Stimulated activated naive CD8-positive, alpha-beta T cell treated with anti-CD3 and anti-CD28 coated beads, Interleukin-15, Interleukin-2, amounts not matched to agents 100 ng/mL and 50 ng/mL, for 24 hours (primary cell): ENCODE data around the gene UBE2K.
"Not testable (repeated sequence)": the region's sequence is repeated elsewhere in the genome, so short reads cannot be mapped to it uniquely, and the experiment has no call there.

ENCODE experiments used
- H3K27ac Mint-ChIP-seq: one replicate; pipeline ENCODE4 v1.8.0; 2021; ENCODE audit warnings: mild to moderate bottlenecking, mixed read lengths
- H3K27me3 Mint-ChIP-seq: one replicate; pipeline ENCODE4 v1.8.0; 2021; ENCODE audit warnings: mixed read lengths
- H3K36me3 Mint-ChIP-seq: one replicate; pipeline ENCODE4 v1.8.0; 2021; ENCODE audit warnings: low read depth, mixed read lengths
- H3K4me1 Mint-ChIP-seq: one replicate; pipeline ENCODE4 v1.8.0; 2021; ENCODE audit warnings: low read depth, mixed read lengths
- H3K4me3 Mint-ChIP-seq: one replicate; pipeline ENCODE4 v1.8.0; 2021; ENCODE audit warnings: mild to moderate bottlenecking, mixed read lengths
- H3K9me3 Mint-ChIP-seq: one replicate; pipeline ENCODE4 v1.8.0; 2021; ENCODE audit warnings: mixed read lengths

The UBE2K gene

DNA sequence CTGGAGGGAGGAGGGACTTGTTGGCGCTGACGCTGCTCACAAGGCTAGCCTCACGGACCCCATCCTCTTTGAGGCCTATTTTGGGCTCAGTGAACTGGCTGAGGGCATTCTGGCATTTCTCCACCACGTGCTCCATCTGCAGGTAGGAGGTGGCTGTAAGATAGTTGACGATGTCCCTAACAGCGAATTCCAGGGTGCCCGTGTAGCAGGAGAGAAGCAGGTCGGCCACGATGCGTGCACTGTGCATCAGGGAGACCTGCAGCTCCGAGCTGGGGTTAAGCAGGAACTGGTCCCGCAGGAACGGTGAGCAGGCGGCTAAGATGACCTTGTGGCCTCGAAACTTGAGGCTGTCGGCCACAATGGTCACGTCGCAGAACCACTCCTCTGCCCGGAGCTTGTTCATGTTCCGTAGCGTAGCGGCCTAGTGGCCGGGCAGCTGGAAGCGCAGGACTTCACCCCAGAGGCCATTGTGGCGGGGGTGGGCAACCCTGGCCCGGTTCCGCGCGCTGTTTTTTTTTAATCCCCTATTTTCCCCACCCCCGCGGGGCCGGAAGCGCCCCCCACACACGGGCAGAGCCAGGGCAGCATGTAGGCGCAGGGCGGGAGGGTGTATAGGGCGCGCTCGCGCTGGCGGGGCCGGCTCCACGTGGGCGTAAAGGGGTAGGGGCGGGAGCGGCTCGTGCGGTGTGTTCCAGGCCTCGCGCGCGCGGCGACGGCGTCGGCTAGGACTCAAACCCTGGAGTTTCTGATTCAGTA lies 73.2 kb downstream of the UBE2K start:
- Mint-ChIP-seq H3K27ac (no peak overlapping the region), H3K4me3 (no peak overlapping the region), H3K36me3 (peaks cover 35% of the 10 kb centered on the region), H3K4me1 (no peaks in the 10 kb centered on the region), H3K27me3 (no peaks in the 10 kb centered on the region), H3K9me3 (no peaks in the 10 kb centered on the region)

DNA sequence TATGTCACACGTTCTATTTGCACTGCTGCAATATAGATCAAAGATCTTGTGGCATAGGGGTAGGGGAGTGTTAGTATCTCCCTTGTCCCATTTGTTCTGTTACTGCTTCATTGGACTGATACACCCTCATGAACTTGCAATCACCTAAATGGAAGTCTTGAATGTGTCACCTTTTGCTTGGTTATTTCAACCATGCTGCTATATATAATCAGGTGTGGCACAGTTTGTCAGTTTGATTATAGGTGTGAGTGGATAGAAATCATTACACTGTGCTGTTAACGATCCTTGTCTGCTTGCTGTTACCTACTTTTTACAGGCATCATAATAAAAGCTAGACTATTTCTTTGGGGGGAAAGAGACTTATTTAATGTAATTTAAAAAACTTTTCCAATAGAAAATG lies 84.1 kb downstream of the UBE2K start:
- not testable (repeated sequence) for H3K27ac Mint-ChIP-seq, H3K27me3 Mint-ChIP-seq, H3K4me3 Mint-ChIP-seq, H3K4me1 Mint-ChIP-seq, H3K9me3 Mint-ChIP-seq
- peaks cover 28% of the 10 kb centered on the region for H3K36me3 Mint-ChIP-seq

DNA sequence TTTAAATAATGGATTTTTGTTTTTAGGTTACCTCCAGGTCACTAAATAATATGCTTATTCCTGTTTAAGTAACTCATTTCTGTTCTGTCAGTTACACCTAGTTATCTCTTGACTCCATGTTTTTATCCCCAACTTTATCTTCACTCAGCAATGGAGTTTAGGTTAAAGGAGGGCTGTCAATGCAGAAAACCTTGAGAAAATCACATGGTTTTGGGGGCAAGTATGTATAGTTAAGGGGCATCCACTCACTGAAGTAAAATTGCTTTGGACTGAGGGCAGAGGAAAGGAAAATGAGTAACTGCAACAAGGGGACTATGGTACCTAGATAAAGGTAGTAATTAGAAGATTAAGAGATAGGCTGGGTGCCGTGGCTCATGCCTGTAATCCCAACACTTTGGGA lies 87.1 kb downstream of the UBE2K start:
- Mint-ChIP-seq H3K27ac (no peak overlapping the region), H3K36me3 (peaks cover 7% of the 10 kb centered on the region), H3K9me3 (no peaks in the 10 kb centered on the region), H3K27me3 (no peaks in the 10 kb centered on the region), H3K4me1 (peaks cover 4% of the 10 kb centered on the region), H3K4me3 (no peak overlapping the region)

DNA sequence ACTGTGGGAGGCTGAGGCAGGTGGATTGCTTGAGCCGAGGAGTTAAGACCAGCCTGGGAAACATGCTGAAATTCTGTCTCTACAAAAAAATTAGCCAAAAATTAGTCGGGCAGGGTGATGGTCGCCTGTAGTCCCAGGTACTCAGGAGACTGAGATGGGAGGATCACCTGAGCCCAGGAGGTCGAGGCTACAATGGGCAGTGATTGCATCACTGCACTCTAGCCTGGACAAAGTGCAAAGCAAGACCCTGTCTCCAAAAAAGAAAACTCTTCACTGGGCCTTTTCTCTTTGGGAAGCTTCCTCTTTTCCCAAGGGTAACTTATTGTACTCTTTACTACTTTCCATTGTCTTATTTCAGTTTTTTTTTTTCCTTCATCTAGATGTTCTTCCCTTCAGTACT lies 88.9 kb downstream of the UBE2K start:
- H3K4me1 Mint-ChIP-seq = no peaks in the 10 kb centered on the region
- H3K27me3 Mint-ChIP-seq = no peaks in the 10 kb centered on the region
- no peaks in the 10 kb centered on the region for H3K9me3 Mint-ChIP-seq
- H3K4me3 Mint-ChIP-seq = no peak overlapping the region
- H3K27ac Mint-ChIP-seq = no peak overlapping the region
- H3K36me3 Mint-ChIP-seq = no peaks in the 10 kb centered on the region

DNA sequence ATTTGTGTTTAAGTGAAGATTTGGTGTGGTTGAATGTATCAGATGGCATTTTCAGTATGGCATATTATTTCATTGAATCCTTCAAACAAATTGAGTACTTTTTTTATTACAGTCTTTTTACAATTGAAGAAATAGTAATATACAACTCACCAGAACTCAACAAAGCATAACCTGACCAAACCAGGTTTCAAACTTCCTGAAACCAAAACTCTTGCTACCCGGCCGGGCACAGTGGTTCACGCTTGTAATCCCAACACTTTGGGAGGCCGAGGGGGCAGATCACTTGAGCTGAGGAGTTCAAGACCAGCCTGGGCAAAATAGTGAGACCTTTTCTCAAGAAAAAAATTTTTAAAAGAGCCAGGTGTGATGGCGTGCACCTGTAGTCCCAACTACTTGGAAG lies 94.2 kb downstream of the UBE2K start:
- Mint-ChIP-seq H3K36me3 (no peaks in the 10 kb centered on the region), H3K4me3 (no peak overlapping the region), H3K4me1 (no peaks in the 10 kb centered on the region), H3K27ac (no peak overlapping the region), H3K9me3 (no peaks in the 10 kb centered on the region), H3K27me3 (no peaks in the 10 kb centered on the region)

DNA sequence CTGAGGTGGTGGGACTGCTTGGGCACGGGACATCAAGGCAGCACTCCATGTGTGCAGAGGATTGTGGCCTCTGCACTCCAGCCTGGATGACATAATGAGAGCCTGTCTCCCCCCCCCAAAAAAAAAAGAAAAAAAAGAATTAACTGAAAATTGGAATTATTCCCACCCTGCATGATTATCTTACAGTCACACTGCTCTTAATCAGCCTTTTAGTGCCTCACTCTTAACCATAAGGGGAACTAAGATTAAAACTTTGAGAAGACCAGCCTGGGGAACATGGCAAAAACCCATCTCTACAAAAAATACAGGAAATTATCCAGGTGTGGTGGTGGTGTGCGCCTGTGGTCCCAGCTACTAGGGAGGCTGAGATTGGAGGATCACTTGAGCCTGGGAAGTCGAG lies 94.6 kb downstream of the UBE2K start:
- Mint-ChIP-seq H3K4me1 (no peaks in the 10 kb centered on the region), H3K9me3 (no peaks in the 10 kb centered on the region), H3K27me3 (no peaks in the 10 kb centered on the region), H3K4me3 (no peak overlapping the region), H3K36me3 (no peaks in the 10 kb centered on the region), H3K27ac (no peak overlapping the region)

DNA sequence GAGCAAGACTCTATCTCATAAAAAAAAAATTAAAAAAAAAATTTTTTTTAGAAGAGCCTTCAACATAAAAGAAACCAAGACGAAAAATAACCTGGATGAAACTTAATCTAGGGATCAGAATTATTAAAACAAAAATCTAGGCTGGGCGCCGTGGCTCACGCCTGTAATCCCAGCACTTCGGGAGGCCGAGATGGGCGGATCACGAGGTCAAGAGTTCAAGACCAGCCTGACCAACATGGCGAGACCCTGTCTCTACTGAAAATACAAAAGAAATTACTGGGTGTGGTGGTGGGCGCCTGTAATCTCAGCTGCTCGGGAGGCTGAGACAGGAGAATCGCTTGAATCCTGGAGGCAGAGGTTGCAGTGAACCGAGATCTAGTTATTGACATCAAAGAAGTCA lies 95.0 kb downstream of the UBE2K start:
- H3K4me3 Mint-ChIP-seq, H3K27me3 Mint-ChIP-seq, H3K9me3 Mint-ChIP-seq, H3K36me3 Mint-ChIP-seq, H3K27ac Mint-ChIP-seq, H3K4me1 Mint-ChIP-seq: not testable (repeated sequence)

DNA sequence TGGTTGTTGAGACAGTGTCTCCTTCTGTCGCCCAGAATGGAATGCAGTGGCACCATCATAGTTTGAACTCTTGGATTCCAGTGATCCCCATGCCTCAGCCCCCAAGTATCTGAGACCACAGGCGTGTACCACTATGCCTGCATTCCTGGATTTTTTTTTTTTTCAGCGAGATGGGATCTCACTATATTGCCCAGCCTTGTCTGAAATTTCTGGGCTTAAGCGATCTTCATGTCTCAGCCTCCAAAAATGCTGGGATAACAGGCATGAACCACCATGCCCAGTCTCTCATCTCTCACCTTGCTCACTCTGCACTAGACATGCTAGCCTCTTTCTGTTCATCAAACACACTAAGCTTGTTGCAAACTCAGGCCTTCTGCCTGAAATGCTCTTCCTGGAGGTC lies 104.1 kb downstream of the UBE2K start:
- Mint-ChIP-seq H3K4me3 (no peak overlapping the region), H3K9me3 (no peaks in the 10 kb centered on the region), H3K36me3 (no peaks in the 10 kb centered on the region), H3K4me1 (no peaks in the 10 kb centered on the region), H3K27ac (no peak overlapping the region), H3K27me3 (no peaks in the 10 kb centered on the region)

DNA sequence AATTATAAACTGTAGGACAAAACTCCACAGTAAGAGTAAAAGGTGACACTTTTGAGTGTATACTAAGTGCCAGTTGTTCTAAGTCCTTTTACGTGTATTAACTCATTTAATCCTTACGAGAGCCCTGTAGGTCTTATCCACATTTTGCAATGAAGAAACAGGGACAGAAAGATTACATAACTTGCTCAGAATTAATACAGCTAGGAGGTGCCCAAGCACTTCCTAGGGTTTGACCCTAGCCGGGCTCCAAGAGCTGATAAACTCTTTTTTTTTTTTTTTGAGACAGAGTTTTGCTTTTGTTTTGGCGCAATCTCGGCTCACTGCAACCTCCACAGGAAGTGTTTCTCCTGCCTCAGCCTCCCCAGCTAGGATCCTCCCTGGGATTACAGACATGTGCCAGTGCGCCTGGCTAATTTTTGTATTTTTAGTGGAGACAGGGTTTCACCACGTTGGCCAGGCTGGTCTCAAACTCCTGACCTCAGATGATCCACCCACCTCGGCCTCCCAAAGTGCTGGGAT lies 110.4 kb downstream of the UBE2K start:
- Mint-ChIP-seq H3K4me3 (no peak overlapping the region), H3K36me3 (peaks cover 9% of the 10 kb centered on the region), H3K27ac (no peak overlapping the region), H3K4me1 (peaks cover 7% of the 10 kb centered on the region), H3K9me3 (no peaks in the 10 kb centered on the region), H3K27me3 (no peaks in the 10 kb centered on the region)

DNA sequence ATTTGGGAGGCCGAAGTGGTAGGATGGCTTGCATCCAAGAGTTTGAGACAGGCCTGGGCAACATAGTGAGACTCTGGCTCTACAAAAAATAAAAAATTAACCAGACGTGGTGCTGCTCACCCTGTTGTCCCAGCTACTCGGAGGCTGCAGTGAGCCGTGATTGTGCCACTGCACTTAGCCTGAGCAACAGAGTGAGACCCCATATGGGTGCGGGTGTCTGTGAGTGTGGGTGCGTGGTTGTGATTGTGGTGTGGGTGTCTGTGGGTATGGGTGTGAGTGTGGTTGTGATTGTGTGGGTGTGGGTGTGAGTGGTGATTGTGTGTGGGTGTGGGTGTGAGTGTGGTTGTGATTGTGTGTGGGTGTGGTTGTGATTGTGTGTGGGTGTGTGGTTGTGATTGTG lies 114.6 kb downstream of the UBE2K start:
- H3K27me3 Mint-ChIP-seq = no peaks in the 10 kb centered on the region
- H3K27ac Mint-ChIP-seq = peak overlapping the region; percentile 93
- H3K9me3 Mint-ChIP-seq = no peaks in the 10 kb centered on the region
- peaks cover 9% of the 10 kb centered on the region for H3K36me3 Mint-ChIP-seq
- peaks cover 7% of the 10 kb centered on the region for H3K4me1 Mint-ChIP-seq
- H3K4me3 Mint-ChIP-seq = peak overlapping the region; percentile 57

DNA sequence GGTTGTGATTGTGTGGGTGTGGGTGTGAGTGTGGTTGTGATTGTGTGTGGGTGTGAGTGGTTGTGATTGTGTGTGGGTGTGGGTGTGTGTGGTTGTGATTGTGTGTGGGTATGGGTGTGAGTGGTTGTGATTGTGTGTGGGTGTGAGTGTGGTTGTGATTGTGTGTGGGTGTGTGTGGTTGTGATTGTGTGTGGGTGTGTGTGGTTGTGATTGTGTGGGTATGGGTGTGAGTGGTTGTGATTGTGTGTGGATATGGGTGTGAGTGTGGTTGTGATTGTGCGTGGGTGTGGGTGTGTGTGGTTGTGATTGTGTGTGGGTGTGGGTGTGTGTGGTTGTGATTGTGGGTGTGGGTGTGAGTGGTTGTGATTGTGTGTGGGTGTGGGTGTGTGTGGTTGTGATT lies 115.1 kb downstream of the UBE2K start:
- not testable (repeated sequence) for H3K9me3 Mint-ChIP-seq, H3K4me1 Mint-ChIP-seq, H3K36me3 Mint-ChIP-seq, H3K27me3 Mint-ChIP-seq, H3K4me3 Mint-ChIP-seq
- peak overlapping the region; percentile 76 for H3K27ac Mint-ChIP-seq

DNA sequence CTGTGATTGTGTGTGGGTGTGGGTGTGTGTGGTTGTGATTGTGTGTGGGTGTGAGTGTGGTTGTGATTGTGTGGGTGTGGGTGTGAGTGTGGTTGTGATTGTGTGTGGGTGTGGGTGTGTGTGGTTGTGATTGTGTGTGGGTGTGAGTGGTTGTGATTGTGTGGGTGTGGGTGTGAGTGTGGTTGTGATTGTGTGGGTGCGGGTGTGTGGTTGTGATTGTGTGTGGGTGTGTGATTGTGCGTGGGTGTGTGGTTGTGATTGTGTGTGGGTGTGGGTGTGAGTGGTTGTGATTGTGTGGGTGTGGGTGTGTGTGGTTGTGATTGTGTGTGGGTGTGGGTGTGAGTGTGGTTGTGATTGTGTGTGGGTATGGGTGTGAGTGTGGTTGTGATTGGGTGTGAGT lies 115.8 kb downstream of the UBE2K start:
- H3K9me3 Mint-ChIP-seq, H3K4me1 Mint-ChIP-seq, H3K27me3 Mint-ChIP-seq, H3K4me3 Mint-ChIP-seq, H3K36me3 Mint-ChIP-seq: not testable (repeated sequence)
- H3K27ac Mint-ChIP-seq = peak overlapping the region; percentile 76

DNA sequence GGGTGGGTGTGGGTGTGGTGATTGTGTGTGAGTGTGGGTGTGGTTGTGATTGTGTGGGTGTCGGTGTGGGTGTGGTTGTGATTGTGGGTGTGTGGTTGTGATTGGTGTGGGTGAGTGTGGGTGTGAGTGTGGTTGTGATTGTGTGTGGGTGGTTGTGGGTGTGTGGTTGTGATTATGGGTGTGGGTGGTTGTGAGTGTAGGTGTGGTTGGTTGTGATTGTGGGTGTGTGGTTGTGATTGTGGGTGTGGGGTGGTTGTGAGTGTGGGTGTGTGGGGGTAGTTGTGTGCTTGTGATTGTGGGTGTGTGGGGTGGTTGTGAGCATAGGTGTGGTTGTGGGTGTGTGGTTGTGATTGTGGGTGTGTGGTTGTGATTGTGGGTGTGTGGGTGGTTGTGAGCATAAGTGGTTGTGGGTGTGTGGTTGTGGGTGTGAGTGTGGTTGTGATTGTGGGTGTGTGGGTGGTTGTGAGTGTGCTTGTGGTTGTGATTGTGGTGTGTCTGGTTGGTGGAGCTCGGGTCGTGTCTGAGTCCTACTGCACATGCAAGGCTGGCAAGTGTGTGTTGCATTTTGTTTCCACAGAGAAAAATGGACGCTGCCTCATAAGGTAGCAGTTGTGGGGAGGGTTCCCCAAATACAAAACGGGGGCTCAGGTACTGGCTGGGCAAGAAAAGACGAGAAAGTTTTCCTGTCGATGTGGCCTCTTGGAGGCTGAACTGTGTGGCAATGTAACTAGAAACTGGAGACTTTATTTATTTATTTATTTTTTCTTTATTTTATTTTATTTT lies 116.7 kb downstream of the UBE2K start:
- Mint-ChIP-seq H3K9me3 (no peaks in the 10 kb centered on the region), H3K4me3 (peak overlapping the region; percentile 52), H3K36me3 (peaks cover 9% of the 10 kb centered on the region), H3K4me1 (peaks cover 7% of the 10 kb centered on the region), H3K27me3 (no peaks in the 10 kb centered on the region), H3K27ac (peak overlapping the region; percentile 76)

DNA sequence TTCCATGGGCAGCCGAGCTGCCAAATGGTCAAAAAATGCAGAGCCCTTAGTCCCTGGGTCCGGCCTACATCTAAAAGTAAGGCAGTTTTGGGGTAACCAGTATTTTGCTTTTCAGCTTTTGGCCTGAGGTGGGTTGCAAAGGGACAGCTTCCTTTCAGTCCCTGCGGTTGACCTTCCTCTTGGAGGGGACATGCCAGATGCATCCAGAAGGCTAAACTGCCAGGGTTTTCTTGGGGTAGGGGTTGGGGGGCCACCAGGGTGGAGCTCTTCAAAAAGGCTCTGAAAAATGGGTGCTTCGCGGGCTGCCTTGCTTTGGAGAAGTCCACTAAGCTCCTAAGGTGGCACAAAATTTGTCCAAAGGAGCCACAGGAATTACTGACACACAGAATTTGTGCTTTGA lies 120.7 kb downstream of the UBE2K start:
- Mint-ChIP-seq H3K4me1 (no peaks in the 10 kb centered on the region), H3K27ac (no peak overlapping the region), H3K4me3 (no peak overlapping the region), H3K27me3 (no peaks in the 10 kb centered on the region), H3K9me3 (no peaks in the 10 kb centered on the region), H3K36me3 (peaks cover 17% of the 10 kb centered on the region)

DNA sequence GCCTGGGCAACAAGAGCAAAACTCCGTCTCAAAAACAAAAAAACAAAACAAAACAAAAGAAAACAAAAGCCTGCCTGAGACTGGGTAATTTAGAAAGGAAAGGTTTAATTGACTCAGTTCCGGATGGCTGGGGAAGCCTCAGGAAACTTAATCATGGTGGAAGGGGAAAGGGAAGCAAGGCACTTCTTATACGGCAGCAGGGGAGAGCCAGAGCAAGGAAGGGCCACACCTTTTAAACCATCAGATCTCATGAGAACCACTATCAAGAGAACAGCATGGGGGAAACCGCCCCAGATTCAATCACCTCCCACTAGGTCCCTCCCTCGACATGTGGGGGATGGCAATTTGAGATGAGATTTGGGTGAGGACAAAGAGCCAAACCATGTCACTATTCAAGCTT lies 122.2 kb downstream of the UBE2K start:
- Mint-ChIP-seq H3K27me3 (no peaks in the 10 kb centered on the region), H3K4me1 (no peaks in the 10 kb centered on the region), H3K27ac (peak overlapping the region; percentile 45), H3K9me3 (no peaks in the 10 kb centered on the region), H3K4me3 (no peak overlapping the region), H3K36me3 (peaks cover 32% of the 10 kb centered on the region)

DNA sequence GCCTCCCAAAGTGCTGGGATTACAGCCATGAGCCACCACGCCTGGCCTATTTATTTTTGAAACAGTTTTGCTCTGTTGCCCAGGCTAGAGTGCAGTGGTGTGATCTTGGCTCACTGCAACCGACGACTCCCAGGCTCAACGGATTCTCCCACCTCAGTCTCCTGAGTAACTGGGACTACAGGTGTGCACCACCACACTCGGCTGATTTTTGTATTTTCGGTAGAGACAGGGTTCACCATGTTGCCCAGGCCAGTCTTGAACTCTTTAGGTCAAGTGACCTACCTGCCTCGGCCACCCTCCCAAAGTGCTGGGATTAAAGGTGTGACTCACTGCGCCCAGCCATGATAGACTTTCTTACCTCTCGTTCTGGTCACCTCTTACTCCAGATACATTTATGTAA lies 124.0 kb downstream of the UBE2K start:
- H3K4me1 Mint-ChIP-seq = no peaks in the 10 kb centered on the region
- no peaks in the 10 kb centered on the region for H3K9me3 Mint-ChIP-seq
- no peak overlapping the region for H3K27ac Mint-ChIP-seq
- H3K4me3 Mint-ChIP-seq = no peak overlapping the region
- no peaks in the 10 kb centered on the region for H3K27me3 Mint-ChIP-seq
- peaks cover 43% of the 10 kb centered on the region for H3K36me3 Mint-ChIP-seq
